GM19240 (cell line): Measurements from ENCODE around the gene MBLAC1.

Experiments
- DNase-seq: peaks from one replicate; pipeline ENCODE4 v3.0.0; 2011; ENCODE audit warnings: low spot score; ENCODE audit not compliant: insufficient read length

Gene MBLAC1

GRCh38 chr7:100126931-100127865 lies at the start of gene MBLAC1:
Gene MBLAC1, plus strand, starts transcription at chr7:100126967. Its CDS starts 429 bp downstream, at chr7:100127396.
- DNase-seq, result no peak

- no peak for DNase-seq
Observed at GRCh38 chr7:100077205-100077604, 49.6 kb upstream of the MBLAC1 start.

- no peak for DNase-seq
Observed at GRCh38 chr7:100079024-100079560, 47.7 kb upstream of the MBLAC1 start.

GRCh38 chr7:100080907-100081534 lies 45.7 kb upstream of the MBLAC1 start:
- DNase-seq, result no peak

- DNase-seq, result peak; percentile 82
Observed at GRCh38 chr7:100081535-100082102, 45.1 kb upstream of the MBLAC1 start, which contains the start of gene ZNF3. Gene ZNF3, minus strand, starts transcription at chr7:100081723. Its CDS starts 4,366 bp downstream, at chr7:100077357.

GRCh38 chr7:100082978-100083377 lies 43.8 kb upstream of the MBLAC1 start:
- no peak for DNase-seq

- no peak for DNase-seq
Observed at GRCh38 chr7:100085515-100085914, 41.3 kb upstream of the MBLAC1 start.

GRCh38 chr7:100087055-100087750 lies 39.6 kb upstream of the MBLAC1 start:
- no peak for DNase-seq

GRCh38 chr7:100088095-100088620 lies 38.6 kb upstream of the MBLAC1 start:
- no peak for DNase-seq

- DNase-seq, result peak; percentile 56
Observed at GRCh38 chr7:100088621-100089457, 37.9 kb upstream of the MBLAC1 start, which contains the start of gene COPS6. Gene COPS6, plus strand, starts transcription at chr7:100088969. Its CDS starts 22 bp downstream, at chr7:100088991.

GRCh38 chr7:100089458-100090196 lies 37.1 kb upstream of the MBLAC1 start:
- no peak for DNase-seq

- DNase-seq, result no peak
Observed at GRCh38 chr7:100090527-100091410, 36.0 kb upstream of the MBLAC1 start.

- no peak for DNase-seq
Observed at GRCh38 chr7:100091411-100092181, 35.2 kb upstream of the MBLAC1 start.

- no peak for DNase-seq
Observed at GRCh38 chr7:100093054-100093453, 33.7 kb upstream of the MBLAC1 start.

- no peak for DNase-seq
Observed at GRCh38 chr7:100093498-100093897, 33.3 kb upstream of the MBLAC1 start.

GRCh38 chr7:100093925-100094486 lies 32.8 kb upstream of the MBLAC1 start:
- DNase-seq, result no peak

- no peak for DNase-seq
Observed at GRCh38 chr7:100095289-100095688, 31.5 kb upstream of the MBLAC1 start.
